Breast epithelium (tissue), 3 donors: ENCODE results near the gene XPC.

Source experiments
- CTCF ChIP-seq, 3 donors: fragments of 450-650 bp; IDR thresholded peaks; one replicate each; pipeline ENCODE4 v1.5.1; 2016 to 2017; ENCODE audit warnings: antibody characterized with exemption in 3 of 3, mild to moderate bottlenecking in 3 of 3, moderate library complexity in 3 of 3
- POLR2AphosphoS5 ChIP-seq, 3 donors: sonication (generic); formaldehyde crosslinking; IDR thresholded peaks; one replicate each; pipeline ENCODE4 v1.6.1; 2017; ENCODE audit warnings: antibody characterized with exemption in 3 of 3

GRCh38 chr3:14156843-14157561 is 21.4 kb downstream of the XPC start:
- TF ChIP-seq CTCF (IDR thresholded peaks at IDR 0.05): no peak
- no peak for TF ChIP-seq POLR2AphosphoS5 (IDR thresholded peaks at IDR 0.05)
